Measurements from ENCODE around the gene PPDPF. TPM values are rescaled to one million over a fixed set of nuclear protein-coding genes. Genes with fewer than 3 reads are reported as not detected.

PPDPF gene
- polyA plus RNA-seq, 3 donors = 13.4 to 39.9 (median 26.1) TPM

DNA sequence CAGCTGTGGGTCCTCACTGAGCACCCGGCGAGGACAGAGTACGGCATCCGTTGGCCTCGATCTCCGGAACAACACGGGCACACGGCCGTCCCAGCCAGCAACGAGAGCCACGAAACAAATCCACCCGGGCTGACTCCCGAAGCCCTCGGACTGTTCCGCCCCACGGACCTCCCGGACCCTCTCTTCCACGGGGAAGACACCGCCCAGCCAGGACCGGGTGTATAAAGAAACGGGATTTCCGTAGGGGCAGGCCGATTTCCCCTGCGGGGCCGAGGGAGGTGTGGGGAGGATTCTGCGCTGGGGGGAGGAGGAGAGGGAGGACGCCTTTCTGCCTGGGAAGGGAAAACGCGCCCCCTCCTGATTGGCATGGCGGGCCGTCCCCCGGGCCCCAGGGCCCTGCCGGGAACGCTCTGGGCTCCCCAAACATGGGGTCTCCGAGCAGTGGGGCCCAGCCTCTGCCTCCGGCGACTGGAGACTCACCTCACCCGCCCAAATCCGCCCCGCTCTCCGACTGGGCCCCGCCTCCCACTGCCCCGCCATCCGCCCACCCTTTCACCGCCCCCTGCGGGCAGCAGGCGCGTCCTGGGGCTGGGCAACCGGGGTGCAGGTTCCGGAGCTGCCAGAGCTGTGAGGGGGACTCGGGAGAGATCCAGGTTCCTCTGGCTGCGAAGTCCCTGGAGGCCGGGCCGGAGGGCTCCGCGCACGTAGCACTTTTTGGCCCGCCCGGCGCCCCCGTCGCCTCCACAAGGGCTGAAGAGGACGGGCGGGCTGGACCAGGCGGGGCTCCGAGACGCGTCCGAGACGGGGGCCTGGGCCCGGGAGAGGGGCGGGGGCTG is 679 bp upstream of the PPDPF start:
- peak overlapping the region in 1 of 7 donors; percentile 63 for H3K27ac Mint-ChIP-seq
- Histone ChIP-seq H2AFZ (ENCODE audit: insufficient read depth, low read depth, low read length, poor library complexity, severe bottlenecking) (peak overlapping the region; percentile 97), H3K36me3 (replicated peaks in 1 of 2; ENCODE audit: control insufficient read depth in 1 of 2, insufficient read depth in 2 of 2, low read length in 2 of 2) (no peaks in the 10 kb centered on the region), H3K9ac (ENCODE audit: insufficient read depth, low read length, poor library complexity, severe bottlenecking) (peak overlapping the region; percentile 68), H3K27me3 (ENCODE audit: control insufficient read depth in 2 of 2, insufficient read depth in 2 of 2, low read length in 2 of 2) (peaks cover 0 to 23% of the 10 kb centered on the region in 2 donors), H3K4me1 (ENCODE audit: control insufficient read depth in 1 of 2, insufficient read depth in 2 of 2, low read length in 2 of 2) (peaks cover 16 to 25% of the 10 kb centered on the region in 2 donors), H3K79me2 (ENCODE audit: insufficient read depth, low read length) (peaks cover 7% of the 10 kb centered on the region), H3K4me3 (replicated peaks in 1 of 3; ENCODE audit: low read depth in 2 of 3, low read length in 3 of 3) (peak overlapping the region; percentile 32 to 83 (median 68)), H4K20me1 (ENCODE audit: insufficient read depth, low read length) (peaks cover 13% of the 10 kb centered on the region), H3K27ac (ENCODE audit: low read depth in 1 of 2, low read length in 2 of 2) (no peak overlapping the region), H3K9me3 (replicated peaks in 1 of 2; ENCODE audit: control insufficient read depth in 1 of 2, insufficient read depth in 1 of 2, low read length in 2 of 2) (peaks cover 11 to 13% of the 10 kb centered on the region in 2 donors), H3K4me2 (replicated peaks; ENCODE audit: extremely low read depth, low read length, poor library complexity, severe bottlenecking) (peak overlapping the region; percentile 96)
- H3K4me1 Mint-ChIP-seq = peaks cover 12% of the 10 kb centered on the region
- peak overlapping the region; percentile 75 to 80 for H3K4me3 Mint-ChIP-seq
- intact Hi-C loops (cut with micrococcal nuclease) = loop anchor here (1.0 to 10.0 kb wide), 3 partner anchors 17 to 545 kb away; partner anchors contain the start of genes PTK6 (in 2 of the 2) and TCEA2 (in 1 of the 2)
- H3K9me3 Mint-ChIP-seq = peaks cover 13 to 29% (median 23%) of the 10 kb centered on the region in 7 donors
- WGBS (ENCODE audit: insufficient coverage) = under 1% methylated on average over 65 of the region's 72 CpGs
- peak in 1 of 3 donors; percentile 23 for DNase-seq
- peaks cover 15 to 21% of the 10 kb centered on the region in 2 donors for H3K36me3 Mint-ChIP-seq
- peaks cover 24 to 43% (median 27%) of the 10 kb centered on the region in 3 donors for H3K27me3 Mint-ChIP-seq (ENCODE audit: low read depth in 3 of 3)
- TF ChIP-seq, protein P1, sequence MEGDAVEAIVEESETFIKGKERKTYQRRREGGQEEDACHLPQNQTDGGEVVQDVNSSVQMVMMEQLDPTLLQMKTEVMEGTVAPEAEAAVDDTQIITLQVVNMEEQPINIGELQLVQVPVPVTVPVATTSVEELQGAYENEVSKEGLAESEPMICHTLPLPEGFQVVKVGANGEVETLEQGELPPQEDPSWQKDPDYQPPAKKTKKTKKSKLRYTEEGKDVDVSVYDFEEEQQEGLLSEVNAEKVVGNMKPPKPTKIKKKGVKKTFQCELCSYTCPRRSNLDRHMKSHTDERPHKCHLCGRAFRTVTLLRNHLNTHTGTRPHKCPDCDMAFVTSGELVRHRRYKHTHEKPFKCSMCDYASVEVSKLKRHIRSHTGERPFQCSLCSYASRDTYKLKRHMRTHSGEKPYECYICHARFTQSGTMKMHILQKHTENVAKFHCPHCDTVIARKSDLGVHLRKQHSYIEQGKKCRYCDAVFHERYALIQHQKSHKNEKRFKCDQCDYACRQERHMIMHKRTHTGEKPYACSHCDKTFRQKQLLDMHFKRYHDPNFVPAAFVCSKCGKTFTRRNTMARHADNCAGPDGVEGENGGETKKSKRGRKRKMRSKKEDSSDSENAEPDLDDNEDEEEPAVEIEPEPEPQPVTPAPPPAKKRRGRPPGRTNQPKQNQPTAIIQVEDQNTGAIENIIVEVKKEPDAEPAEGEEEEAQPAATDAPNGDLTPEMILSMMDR (IDR thresholded peaks at IDR 0.05) = no peak

DNA sequence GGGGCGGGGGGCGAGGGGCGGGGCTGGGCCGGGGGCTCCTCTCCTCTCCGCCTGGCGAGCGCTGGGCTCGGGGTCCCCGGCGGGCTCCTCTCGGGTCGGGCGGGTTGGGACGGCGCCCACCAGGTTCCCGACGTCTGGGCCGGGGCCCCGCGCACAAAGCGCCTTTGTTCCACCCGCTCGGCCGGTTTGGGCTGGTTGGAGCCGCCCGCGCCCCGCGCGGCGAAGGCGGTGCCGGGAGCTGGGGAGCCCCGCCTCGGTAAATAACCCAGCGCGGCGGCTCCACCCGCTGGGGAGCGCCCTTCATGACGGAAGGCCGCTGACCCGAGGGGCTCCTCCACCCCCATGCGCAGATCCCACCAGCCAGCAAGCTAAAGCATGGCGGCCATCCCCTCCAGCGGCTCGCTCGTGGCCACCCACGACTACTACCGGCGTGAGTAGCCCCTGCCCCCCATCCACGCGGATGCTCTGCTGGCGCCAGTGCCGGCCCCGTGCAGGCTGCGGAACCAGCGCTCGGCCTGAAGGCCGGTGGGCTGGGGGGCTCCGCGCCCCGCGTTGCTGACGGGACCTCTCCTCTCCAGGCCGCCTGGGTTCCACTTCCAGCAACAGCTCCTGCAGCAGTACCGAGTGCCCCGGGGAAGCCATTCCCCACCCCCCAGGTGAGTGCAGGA is 503 bp downstream of the PPDPF start:
- peak overlapping the region; percentile 78 to 83 for H3K4me3 Mint-ChIP-seq
- Histone ChIP-seq H2AFZ (ENCODE audit: insufficient read depth, low read depth, low read length, poor library complexity, severe bottlenecking) (peak overlapping the region; percentile 97), H3K9ac (ENCODE audit: insufficient read depth, low read length, poor library complexity, severe bottlenecking) (peak overlapping the region; percentile 68), H4K20me1 (ENCODE audit: insufficient read depth, low read length) (peaks cover 13% of the 10 kb centered on the region), H3K9me3 (replicated peaks in 1 of 2; ENCODE audit: control insufficient read depth in 1 of 2, insufficient read depth in 1 of 2, low read length in 2 of 2) (peaks cover 11 to 12% of the 10 kb centered on the region in 2 donors), H3K4me2 (replicated peaks; ENCODE audit: extremely low read depth, low read length, poor library complexity, severe bottlenecking) (peak overlapping the region; percentile 96), H3K27me3 (ENCODE audit: control insufficient read depth in 2 of 2, insufficient read depth in 2 of 2, low read length in 2 of 2) (peaks cover 0 to 23% of the 10 kb centered on the region in 2 donors), H3K36me3 (replicated peaks in 1 of 2; ENCODE audit: control insufficient read depth in 1 of 2, insufficient read depth in 2 of 2, low read length in 2 of 2) (no peaks in the 10 kb centered on the region), H3K79me2 (ENCODE audit: insufficient read depth, low read length) (peaks cover 7% of the 10 kb centered on the region), H3K27ac (ENCODE audit: low read depth in 1 of 2, low read length in 2 of 2) (peak overlapping the region in 1 of 2 donors; percentile 53), H3K4me1 (ENCODE audit: control insufficient read depth in 1 of 2, insufficient read depth in 2 of 2, low read length in 2 of 2) (peaks cover 20 to 31% of the 10 kb centered on the region in 2 donors), H3K4me3 (replicated peaks in 1 of 3; ENCODE audit: low read depth in 2 of 3, low read length in 3 of 3) (peak overlapping the region; percentile 50 to 83 (median 65))
- peaks cover 13 to 22% (median 18%) of the 10 kb centered on the region in 7 donors for H3K9me3 Mint-ChIP-seq
- intact Hi-C loops (cut with micrococcal nuclease) = loop anchor here (1.0 to 10.0 kb wide), 3 partner anchors 16 to 544 kb away; partner anchors contain the start of genes PTK6 (in 2 of the 2) and TCEA2 (in 1 of the 2)
- H3K4me1 Mint-ChIP-seq = peaks cover 17% of the 10 kb centered on the region
- peaks cover 15 to 21% of the 10 kb centered on the region in 2 donors for H3K36me3 Mint-ChIP-seq
- H3K27me3 Mint-ChIP-seq (ENCODE audit: low read depth in 3 of 3) = peaks cover 24 to 38% (median 26%) of the 10 kb centered on the region in 3 donors
- under 1% methylated on average over 62 of the region's 68 CpGs for WGBS (ENCODE audit: insufficient coverage)
- peak; percentile 20 to 38 (median 29) for DNase-seq
- peak overlapping the region in 5 of 7 donors; percentile 19 to 74 (median 50) for H3K27ac Mint-ChIP-seq
- TF ChIP-seq, protein P1 (IDR thresholded peaks at IDR 0.05) = no peak
